ENCODE results near the gene DCC. TPM values are rescaled to one million over a fixed set of nuclear protein-coding genes. Genes with fewer than 3 reads are reported as not detected.

The DCC gene
- total RNA-seq, 1 donor from 2014 or later, result 0.24 TPM

- Mint-ChIP-seq H3K27me3 (ENCODE audit: unreplicated experiment) (peaks cover 12% of the 10 kb centered on the region), H3K4me1 (ENCODE audit: unreplicated experiment) (peaks cover 6% of the 10 kb centered on the region), H3K4me3 (ENCODE audit: unreplicated experiment) (no peak overlapping the region), H3K36me3 (ENCODE audit: unreplicated experiment) (no peaks in the 10 kb centered on the region), H3K27ac (ENCODE audit: unreplicated experiment) (no peak overlapping the region), H3K9me3 (ENCODE audit: unreplicated experiment) (no peaks in the 10 kb centered on the region)
- DNase-seq (ENCODE audit: extremely low spot score, unreplicated experiment), result no peak
- no peak for TF ChIP-seq CTCF (IDR thresholded peaks at IDR 0.05)
Observed at GRCh38 chr18:52334307-52334706, 5.7 kb upstream of the DCC start.

GRCh38 chr18:52334896-52335295 is 5.1 kb upstream of the DCC start:
- DNase-seq (ENCODE audit: extremely low spot score, unreplicated experiment), result no peak
- no peak for TF ChIP-seq CTCF (IDR thresholded peaks at IDR 0.05)
- Mint-ChIP-seq H3K27me3 (ENCODE audit: unreplicated experiment) (peaks cover 18% of the 10 kb centered on the region), H3K4me3 (ENCODE audit: unreplicated experiment) (no peak overlapping the region), H3K36me3 (ENCODE audit: unreplicated experiment) (no peaks in the 10 kb centered on the region), H3K4me1 (ENCODE audit: unreplicated experiment) (peaks cover 7% of the 10 kb centered on the region), H3K9me3 (ENCODE audit: unreplicated experiment) (no peaks in the 10 kb centered on the region), H3K27ac (ENCODE audit: unreplicated experiment) (no peak overlapping the region)

- no peak for TF ChIP-seq CTCF (IDR thresholded peaks at IDR 0.05)
- H3K27ac Mint-ChIP-seq (ENCODE audit: unreplicated experiment), result no peak overlapping the region
- peaks cover 29% of the 10 kb centered on the region for H3K4me1 Mint-ChIP-seq (ENCODE audit: unreplicated experiment)
- no peak for DNase-seq (ENCODE audit: extremely low spot score, unreplicated experiment)
- no peaks in the 10 kb centered on the region for H3K9me3 Mint-ChIP-seq (ENCODE audit: unreplicated experiment)
- H3K27me3 Mint-ChIP-seq (ENCODE audit: unreplicated experiment), result peaks cover 41% of the 10 kb centered on the region
- peaks cover 2% of the 10 kb centered on the region for H3K36me3 Mint-ChIP-seq (ENCODE audit: unreplicated experiment)
- H3K4me3 Mint-ChIP-seq (ENCODE audit: unreplicated experiment), result no peak overlapping the region
Observed at GRCh38 chr18:52337276-52337675, 2.7 kb upstream of the DCC start.

- TF ChIP-seq CTCF (IDR thresholded peaks at IDR 0.05), result no peak
- Mint-ChIP-seq H3K9me3 (ENCODE audit: unreplicated experiment) (no peaks in the 10 kb centered on the region), H3K4me1 (ENCODE audit: unreplicated experiment) (peaks cover 23% of the 10 kb centered on the region), H3K4me3 (ENCODE audit: unreplicated experiment) (peak overlapping the region; percentile 70), H3K27me3 (ENCODE audit: unreplicated experiment) (peaks cover 41% of the 10 kb centered on the region), H3K27ac (ENCODE audit: unreplicated experiment) (no peak overlapping the region), H3K36me3 (ENCODE audit: unreplicated experiment) (peaks cover 2% of the 10 kb centered on the region)
- DNase-seq (ENCODE audit: extremely low spot score, unreplicated experiment), result no peak
Observed at GRCh38 chr18:52340406-52341102, 557 bp downstream of the DCC start.

GRCh38 chr18:52341103-52341432 is 1.1 kb downstream of the DCC start:
- TF ChIP-seq CTCF (IDR thresholded peaks at IDR 0.05), result no peak
- Mint-ChIP-seq H3K9me3 (ENCODE audit: unreplicated experiment) (no peaks in the 10 kb centered on the region), H3K27ac (ENCODE audit: unreplicated experiment) (no peak overlapping the region), H3K27me3 (ENCODE audit: unreplicated experiment) (peaks cover 41% of the 10 kb centered on the region), H3K4me1 (ENCODE audit: unreplicated experiment) (peaks cover 23% of the 10 kb centered on the region), H3K36me3 (ENCODE audit: unreplicated experiment) (peaks cover 2% of the 10 kb centered on the region), H3K4me3 (ENCODE audit: unreplicated experiment) (peak overlapping the region; percentile 27)
- DNase-seq (ENCODE audit: extremely low spot score, unreplicated experiment), result no peak
